Transverse colon (tissue), 4 donors: Measurements from ENCODE around the gene MSANTD2.

Experiments
- CTCF ChIP-seq, 5 experiments: fragments of 200-600 bp in 3 of 5; fragments of 450-650 bp in 2 of 5; sonication (generic) in 3 of 5; IDR thresholded peaks; 1 replicate in 2 of 5; 2 replicates in 3 of 5; pipeline ENCODE4 v1.5.1; 2016 to 2017; ENCODE audit warnings: antibody characterized with exemption in 5 of 5, inconsistent platforms in 3 of 5, mild to moderate bottlenecking in 2 of 5, moderate library complexity in 1 of 5
- EP300 ChIP-seq: sonication (generic); formaldehyde crosslinking; IDR thresholded peaks from one replicate; pipeline ENCODE4 v1.6.1; 2017; ENCODE audit warnings: antibody characterized with exemption, low read depth
- POLR2A ChIP-seq: fragments of 450-650 bp; IDR thresholded peaks from one replicate; pipeline ENCODE4 v1.6.1; 2016; ENCODE audit warnings: antibody characterized with exemption, mild to moderate bottlenecking, moderate library complexity
- POLR2AphosphoS5 ChIP-seq, 3 donors: sonication (generic); formaldehyde crosslinking; IDR thresholded peaks; one replicate each; pipeline ENCODE4 v1.6.1; 2016; ENCODE audit warnings: antibody characterized with exemption in 3 of 3

DNA sequence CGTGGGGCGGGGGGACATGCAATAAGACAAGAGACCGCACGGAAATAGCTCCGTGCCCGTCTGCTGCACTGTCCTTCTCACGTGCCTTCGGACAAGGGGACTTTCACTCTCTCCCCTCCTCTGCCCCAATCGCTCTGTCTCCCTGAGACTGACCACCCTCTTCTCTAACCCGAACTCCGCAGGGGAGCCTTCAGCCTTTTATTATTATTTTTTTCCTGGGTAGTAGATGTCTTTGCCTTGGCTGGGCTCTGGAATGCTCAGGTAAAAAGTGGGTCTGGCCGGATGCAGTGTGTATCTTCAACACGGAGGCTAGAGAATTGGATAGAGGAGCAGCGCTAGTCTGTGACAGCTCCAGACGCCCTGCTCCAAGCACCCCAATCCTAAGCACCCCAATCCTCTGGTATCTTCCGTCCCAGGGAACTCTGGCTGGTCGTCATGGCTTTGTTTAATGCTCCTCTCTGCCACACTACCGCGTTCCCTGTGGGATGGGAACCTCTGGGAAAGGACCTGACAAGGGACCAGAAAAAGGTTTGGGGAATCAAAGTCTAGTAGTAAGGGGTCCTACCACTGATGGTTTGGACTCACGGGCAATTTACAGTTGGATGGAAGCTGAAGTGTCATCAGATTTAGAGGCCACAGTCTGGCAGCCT lies 39.9 kb upstream of the MSANTD2 start:
- TF ChIP-seq CTCF (IDR thresholded peaks at IDR 0.05), result no peak
- TF ChIP-seq POLR2AphosphoS5 (IDR thresholded peaks at IDR 0.05), result no peak
- TF ChIP-seq POLR2A, result no peak
- TF ChIP-seq EP300, result no peak
